BJ (cell line): ENCODE results near the gene LHX5. TPM values are rescaled to one million over a fixed set of nuclear protein-coding genes. Genes with fewer than 3 reads are reported as not detected.

Experiments
- CTCF ChIA-PET: fragments of 350-600 bp; formaldehyde crosslinking; extraction: SDS; loops from one replicate; lab custom pipeline; 2021; ENCODE audit warnings: antibody characterized with exemption, inconsistent platforms; lab: Yijun Ruan, JAX
- POLR2A ChIA-PET: fragments of 300-600 bp; sonication (Branson Sonifier 250); formaldehyde crosslinking; extraction: SDS; loops from one replicate; lab custom pipeline; 2021; ENCODE audit warnings: antibody characterized with exemption; lab: Charles Lee
- DNase-seq: peaks from one replicate; pipeline ENCODE4 v3.0.0-alpha.2; 2011; ENCODE audit warnings: low read depth
- H3K27me3 ChIP-seq: 2 replicates; pipeline ENCODE4 v1.6.0; 2011; ENCODE audit warnings: low read length; ENCODE audit not compliant: control insufficient read depth, insufficient read depth
- H3K36me3 ChIP-seq: 2 replicates; pipeline ENCODE4 v1.5.1; 2011; ENCODE audit warnings: low read length; ENCODE audit not compliant: control insufficient read depth, insufficient read depth
- H3K4me3 ChIP-seq: 2 replicates; pipeline ENCODE4 v1.5.1; 2011; ENCODE audit warnings: low read depth, mild to moderate bottlenecking, control low read depth, low read length
- polyA plus RNA-seq: library from polyadenylated mRNA; depleted of rRNA; stranded (reverse); fragments of >200 nt; gene quantifications from 2 replicates; pipeline ENCODE4 v1.2.3, GENCODE V29; 2011
- TF ChIP-seq, protein P1 (sequence below): IDR thresholded peaks from 2 replicates; pipeline ENCODE4 v1.5.1; 2011; ENCODE audit warnings: low read depth, mild to moderate bottlenecking, control low read depth, inconsistent platforms, low read length, moderate library complexity; ENCODE audit not compliant: insufficient read depth

LHX5 gene
- polyA plus RNA-seq, 1 experiment = not detected

GRCh38 chr12:113443030-113443539, 28.6 kb downstream of the LHX5 start:
- TF ChIP-seq, protein P1, sequence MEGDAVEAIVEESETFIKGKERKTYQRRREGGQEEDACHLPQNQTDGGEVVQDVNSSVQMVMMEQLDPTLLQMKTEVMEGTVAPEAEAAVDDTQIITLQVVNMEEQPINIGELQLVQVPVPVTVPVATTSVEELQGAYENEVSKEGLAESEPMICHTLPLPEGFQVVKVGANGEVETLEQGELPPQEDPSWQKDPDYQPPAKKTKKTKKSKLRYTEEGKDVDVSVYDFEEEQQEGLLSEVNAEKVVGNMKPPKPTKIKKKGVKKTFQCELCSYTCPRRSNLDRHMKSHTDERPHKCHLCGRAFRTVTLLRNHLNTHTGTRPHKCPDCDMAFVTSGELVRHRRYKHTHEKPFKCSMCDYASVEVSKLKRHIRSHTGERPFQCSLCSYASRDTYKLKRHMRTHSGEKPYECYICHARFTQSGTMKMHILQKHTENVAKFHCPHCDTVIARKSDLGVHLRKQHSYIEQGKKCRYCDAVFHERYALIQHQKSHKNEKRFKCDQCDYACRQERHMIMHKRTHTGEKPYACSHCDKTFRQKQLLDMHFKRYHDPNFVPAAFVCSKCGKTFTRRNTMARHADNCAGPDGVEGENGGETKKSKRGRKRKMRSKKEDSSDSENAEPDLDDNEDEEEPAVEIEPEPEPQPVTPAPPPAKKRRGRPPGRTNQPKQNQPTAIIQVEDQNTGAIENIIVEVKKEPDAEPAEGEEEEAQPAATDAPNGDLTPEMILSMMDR = no peak
- no peak for DNase-seq
- ChIA-PET POLR2A (no interaction called here), CTCF (interaction anchor here (0.8 to 1.4 kb wide), 3 partner anchors 18 to 233 kb away, joined by 3 to 4 read pairs (median 4); no protein-coding TSS in a partner anchor)
- H3K36me3 ChIP-seq = no peaks in the 10 kb centered on the region
- H3K4me3 ChIP-seq = no peak overlapping the region
- H3K27me3 ChIP-seq = peaks cover 7% of the 10 kb centered on the region

- no peak for DNase-seq
- H3K4me3 ChIP-seq = no peak overlapping the region
- ChIA-PET POLR2A (no interaction called here), CTCF (interaction anchor here (1.2 to 2.4 kb wide), 4 partner anchors 11 to 472 kb away, joined by 3 to 7 read pairs (median 5); no protein-coding TSS in a partner anchor)
- H3K27me3 ChIP-seq = peaks cover 8% of the 10 kb centered on the region
- TF ChIP-seq, protein P1 = no peak
- H3K36me3 ChIP-seq = no peaks in the 10 kb centered on the region
Measured at GRCh38 chr12:113440947-113441782, 30.5 kb downstream of the LHX5 start.

DNA sequence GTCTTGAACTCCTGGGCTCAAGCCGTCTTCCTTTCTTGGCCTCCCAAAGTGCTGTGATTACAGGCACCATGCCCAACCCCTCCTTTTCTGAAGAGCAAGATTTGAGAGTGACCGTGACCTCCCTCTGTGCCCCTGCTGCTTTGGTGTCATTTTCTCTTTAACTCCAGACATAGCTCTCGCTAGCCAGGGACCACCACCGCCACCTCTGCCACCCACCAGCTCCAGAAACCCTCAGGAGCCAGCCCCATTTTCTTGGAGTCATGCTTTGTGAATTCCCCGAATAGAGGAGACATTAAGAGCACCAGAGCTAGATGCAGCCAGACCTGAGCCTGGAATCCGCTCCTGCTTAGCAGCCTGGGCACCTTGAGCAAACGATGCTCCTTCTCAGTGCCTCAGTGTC, 31.3 kb downstream of the LHX5 start:
- ChIA-PET POLR2A (no interaction called here), CTCF (interaction anchor here (1.2 to 2.4 kb wide), 5 partner anchors 10 to 472 kb away, joined by 3 to 7 read pairs (median 5); no protein-coding TSS in a partner anchor)
- DNase-seq = no peak

DNA sequence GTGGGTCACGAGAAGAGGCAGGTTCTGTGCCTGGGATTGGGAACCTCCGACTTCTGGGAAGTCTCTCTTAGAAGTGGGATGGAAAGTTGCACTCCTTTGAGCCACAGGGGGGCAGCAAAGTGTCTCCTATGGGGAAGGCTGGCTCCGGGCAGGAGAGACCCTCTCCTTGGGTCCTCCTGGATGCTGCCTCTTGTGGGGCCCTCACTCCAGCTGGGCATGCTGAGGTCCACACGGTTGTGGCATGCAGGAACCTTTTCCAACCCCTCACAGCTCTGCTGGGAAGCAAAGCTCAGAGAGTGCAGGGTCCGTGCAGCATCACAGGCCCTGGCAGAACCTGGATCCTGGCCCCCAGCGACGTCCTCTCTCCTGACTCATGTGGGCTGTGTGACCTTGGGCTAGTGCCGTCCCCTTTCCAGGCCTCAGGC, 32.1 kb downstream of the LHX5 start:
- ChIA-PET POLR2A (no interaction called here), CTCF (interaction anchor here (1.4 to 2.4 kb wide), 4 partner anchors 15 to 473 kb away, joined by 3 to 7 read pairs (median 6); no protein-coding TSS in a partner anchor)
- Histone ChIP-seq H3K27me3 (peaks cover 8% of the 10 kb centered on the region), H3K4me3 (no peak overlapping the region), H3K36me3 (no peaks in the 10 kb centered on the region)
- TF ChIP-seq, protein P1 = peak; percentile 74
- no peak for DNase-seq

More for the DNA sequence above, 31.3 kb downstream of the LHX5 start:
- peaks cover 8% of the 10 kb centered on the region for H3K27me3 ChIP-seq
- TF ChIP-seq, protein P1 = no peak
- no peak overlapping the region for H3K4me3 ChIP-seq
- H3K36me3 ChIP-seq = no peaks in the 10 kb centered on the region

GRCh38 chr12:113439301-113439597, 32.4 kb downstream of the LHX5 start:
- H3K27me3 ChIP-seq = peaks cover 8% of the 10 kb centered on the region
- ChIA-PET CTCF (interaction anchor here (1.4 to 2.4 kb wide), 3 partner anchors 14 to 474 kb away, joined by 5 to 7 read pairs (median 7); no protein-coding TSS in a partner anchor), POLR2A (no interaction called here)
- TF ChIP-seq, protein P1 = no peak
- no peak overlapping the region for H3K4me3 ChIP-seq
- DNase-seq = no peak
- no peaks in the 10 kb centered on the region for H3K36me3 ChIP-seq
